ENCODE measurements around the gene POU2F2. TPM values are rescaled to one million over a fixed set of nuclear protein-coding genes. Genes with fewer than 3 reads are reported as not detected.

POU2F2 gene
- total RNA-seq, 2 experiments from 2014 or later: 33.5 to 59.5 TPM

DNA sequence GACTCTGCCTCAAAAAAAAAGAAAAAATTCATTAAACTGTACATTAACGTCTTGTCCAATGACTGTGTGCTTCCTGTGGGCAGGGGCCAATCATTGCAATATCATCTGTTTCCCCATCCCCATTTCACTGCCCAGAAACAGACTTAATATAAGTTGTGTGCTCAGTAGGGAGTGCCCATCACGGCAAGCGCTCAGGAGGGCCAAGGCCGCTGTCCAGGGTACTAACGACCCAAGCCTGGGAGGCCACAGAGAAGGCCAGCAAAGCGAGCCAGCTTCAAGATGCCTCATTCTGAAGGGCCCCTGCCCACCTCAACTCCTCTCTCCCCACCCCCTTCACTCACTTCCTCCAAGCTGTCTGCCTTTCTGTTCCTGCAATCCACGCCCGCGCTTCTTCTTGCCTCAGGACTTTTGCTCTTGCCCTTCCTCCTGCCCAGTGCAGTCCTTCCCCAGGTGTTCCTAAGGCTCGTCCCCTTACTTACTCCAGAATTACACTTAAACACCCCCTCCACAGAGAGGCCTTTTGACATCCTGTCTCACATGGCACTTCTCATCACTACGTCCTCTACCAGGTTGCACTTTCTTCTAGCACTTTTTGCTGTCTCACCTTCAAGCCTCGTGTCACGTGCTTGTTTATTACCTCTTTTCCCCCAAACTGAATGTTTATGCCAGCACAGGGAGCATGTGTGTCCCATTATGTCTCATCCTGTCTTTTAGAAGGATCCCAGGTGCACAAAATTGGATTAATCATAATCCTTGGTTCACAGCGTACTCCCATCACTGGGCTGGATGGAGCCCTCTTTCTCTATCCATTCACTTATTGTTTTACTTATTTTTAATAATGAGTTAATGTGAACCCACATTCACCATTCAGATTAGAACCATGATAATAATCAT, 11.3 kb upstream of the POU2F2 start:
- ChIA-PET CTCF (ENCODE audit: unreplicated experiment) (no interaction called here), POLR2A (no interaction called here)
- intact Hi-C loops (cut with micrococcal nuclease; ENCODE audit: unreplicated experiment): no loop called here
- Histone ChIP-seq H4K20me1 (ENCODE audit: insufficient read depth, low read length) (no peaks in the 10 kb centered on the region), H3K27ac (ENCODE audit: low read depth, low read length, poor library complexity, severe bottlenecking) (no peak overlapping the region), H3K79me2 (ENCODE audit: insufficient read depth, low read depth, low read length) (no peaks in the 10 kb centered on the region), H3K9me3 (ENCODE audit: low read length) (no peaks in the 10 kb centered on the region), H2AFZ (ENCODE audit: low read length) (no peak overlapping the region), H3K9me2 (ENCODE audit: insufficient read depth, low read length) (no peaks in the 10 kb centered on the region), H3K4me3 (ENCODE audit: low read depth, low read length, poor library complexity, severe bottlenecking) (no peak overlapping the region), H3K36me3 (ENCODE audit: insufficient read depth, low read length) (no peaks in the 10 kb centered on the region), H3K4me2 (ENCODE audit: low read length) (no peak overlapping the region), H3K4me1 (ENCODE audit: insufficient read depth, low read length, poor library complexity, severe bottlenecking) (no peaks in the 10 kb centered on the region)
- no peak for TF ChIP-seq EZH2phosphoT487 (IDR thresholded peaks at IDR 0.05; ENCODE audit: borderline replicate concordance, low read depth, low read length)
- TF ChIP-seq, protein P1, sequence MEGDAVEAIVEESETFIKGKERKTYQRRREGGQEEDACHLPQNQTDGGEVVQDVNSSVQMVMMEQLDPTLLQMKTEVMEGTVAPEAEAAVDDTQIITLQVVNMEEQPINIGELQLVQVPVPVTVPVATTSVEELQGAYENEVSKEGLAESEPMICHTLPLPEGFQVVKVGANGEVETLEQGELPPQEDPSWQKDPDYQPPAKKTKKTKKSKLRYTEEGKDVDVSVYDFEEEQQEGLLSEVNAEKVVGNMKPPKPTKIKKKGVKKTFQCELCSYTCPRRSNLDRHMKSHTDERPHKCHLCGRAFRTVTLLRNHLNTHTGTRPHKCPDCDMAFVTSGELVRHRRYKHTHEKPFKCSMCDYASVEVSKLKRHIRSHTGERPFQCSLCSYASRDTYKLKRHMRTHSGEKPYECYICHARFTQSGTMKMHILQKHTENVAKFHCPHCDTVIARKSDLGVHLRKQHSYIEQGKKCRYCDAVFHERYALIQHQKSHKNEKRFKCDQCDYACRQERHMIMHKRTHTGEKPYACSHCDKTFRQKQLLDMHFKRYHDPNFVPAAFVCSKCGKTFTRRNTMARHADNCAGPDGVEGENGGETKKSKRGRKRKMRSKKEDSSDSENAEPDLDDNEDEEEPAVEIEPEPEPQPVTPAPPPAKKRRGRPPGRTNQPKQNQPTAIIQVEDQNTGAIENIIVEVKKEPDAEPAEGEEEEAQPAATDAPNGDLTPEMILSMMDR (conservative IDR thresholded peaks at IDR 0.05; ENCODE audit: low read length): no peak
- no TSS peak for BruUV-seq (replicated peaks)
- no peak for DNase-seq (ENCODE audit: low spot score)

DNA sequence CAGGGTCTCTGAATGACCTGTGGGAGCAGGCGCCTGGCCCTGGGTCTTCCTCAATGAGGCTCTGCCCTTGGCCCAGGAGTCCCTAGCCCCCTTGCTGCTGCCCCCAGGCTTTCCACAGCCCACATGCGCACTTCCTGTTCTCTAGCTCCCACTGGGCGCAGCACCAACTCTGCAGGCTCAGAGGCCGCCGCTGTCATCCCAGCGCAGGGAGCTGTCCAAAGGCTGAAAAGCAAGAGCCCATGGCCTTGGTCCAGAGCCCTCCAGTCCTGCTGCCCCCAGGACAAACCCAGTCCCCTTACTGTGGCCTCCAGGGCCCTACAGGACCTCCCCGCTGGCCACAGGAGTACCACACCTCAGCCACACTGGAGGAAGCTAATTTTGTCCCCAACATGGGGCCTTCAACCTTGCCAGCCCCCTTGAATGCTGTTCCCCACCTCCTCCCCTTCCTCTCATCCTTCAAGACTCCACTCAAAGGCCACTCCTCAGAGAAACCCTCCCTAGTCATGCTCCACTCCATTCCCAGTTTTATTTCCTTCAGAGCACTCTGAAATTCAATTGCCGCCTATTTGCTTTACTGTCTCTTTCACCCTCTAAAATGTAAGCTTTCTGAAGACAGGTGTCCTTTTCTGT, 8.0 kb upstream of the POU2F2 start:
- DNase-seq (ENCODE audit: low spot score): peak; percentile 25
- TF ChIP-seq, protein P1 (conservative IDR thresholded peaks at IDR 0.05; ENCODE audit: low read length): no peak
- TF ChIP-seq EZH2phosphoT487 (IDR thresholded peaks at IDR 0.05; ENCODE audit: borderline replicate concordance, low read depth, low read length): no peak
- H3K4me2 ChIP-seq (ENCODE audit: low read length): no peak overlapping the region
- H3K4me1 ChIP-seq (ENCODE audit: insufficient read depth, low read length, poor library complexity, severe bottlenecking): peaks cover 16% of the 10 kb centered on the region
- BruUV-seq (replicated peaks): no TSS peak
- H3K9me2 ChIP-seq (ENCODE audit: insufficient read depth, low read length): no peaks in the 10 kb centered on the region
- no peak overlapping the region for H2AFZ ChIP-seq (ENCODE audit: low read length)
- no peaks in the 10 kb centered on the region for H3K36me3 ChIP-seq (ENCODE audit: insufficient read depth, low read length)
- no peak overlapping the region for H3K4me3 ChIP-seq (ENCODE audit: low read depth, low read length, poor library complexity, severe bottlenecking)
- H3K27ac ChIP-seq (ENCODE audit: low read depth, low read length, poor library complexity, severe bottlenecking): no peak overlapping the region
- no peaks in the 10 kb centered on the region for H4K20me1 ChIP-seq (ENCODE audit: insufficient read depth, low read length)
- no peaks in the 10 kb centered on the region for H3K79me2 ChIP-seq (ENCODE audit: insufficient read depth, low read depth, low read length)
- CTCF ChIA-PET (ENCODE audit: unreplicated experiment): interaction anchor here (0.6 kb wide), 1 partner anchor 15 kb away, joined by 3 read pairs; no protein-coding TSS in a partner anchor
- intact Hi-C loops (cut with micrococcal nuclease; ENCODE audit: unreplicated experiment): no loop called here
- H3K9me3 ChIP-seq (ENCODE audit: low read length): no peaks in the 10 kb centered on the region
- POLR2A ChIA-PET: interaction anchor here (0.6 kb wide), 1 partner anchor 545 kb away, joined by 3 read pairs; no protein-coding TSS in a partner anchor

Data from OCI-LY7 (cell line).